HG03432 (cell line): Measurements from ENCODE around the gene HDAC4.

Experiments
- ATAC-seq: cut with Tn5 transposase; IDR thresholded peaks from one replicate; pipeline ENCODE4 v1.9.1; 2021; ENCODE audit warnings: mild to moderate bottlenecking, moderate library complexity; ENCODE audit not compliant: unreplicated experiment

The HDAC4 gene

DNA sequence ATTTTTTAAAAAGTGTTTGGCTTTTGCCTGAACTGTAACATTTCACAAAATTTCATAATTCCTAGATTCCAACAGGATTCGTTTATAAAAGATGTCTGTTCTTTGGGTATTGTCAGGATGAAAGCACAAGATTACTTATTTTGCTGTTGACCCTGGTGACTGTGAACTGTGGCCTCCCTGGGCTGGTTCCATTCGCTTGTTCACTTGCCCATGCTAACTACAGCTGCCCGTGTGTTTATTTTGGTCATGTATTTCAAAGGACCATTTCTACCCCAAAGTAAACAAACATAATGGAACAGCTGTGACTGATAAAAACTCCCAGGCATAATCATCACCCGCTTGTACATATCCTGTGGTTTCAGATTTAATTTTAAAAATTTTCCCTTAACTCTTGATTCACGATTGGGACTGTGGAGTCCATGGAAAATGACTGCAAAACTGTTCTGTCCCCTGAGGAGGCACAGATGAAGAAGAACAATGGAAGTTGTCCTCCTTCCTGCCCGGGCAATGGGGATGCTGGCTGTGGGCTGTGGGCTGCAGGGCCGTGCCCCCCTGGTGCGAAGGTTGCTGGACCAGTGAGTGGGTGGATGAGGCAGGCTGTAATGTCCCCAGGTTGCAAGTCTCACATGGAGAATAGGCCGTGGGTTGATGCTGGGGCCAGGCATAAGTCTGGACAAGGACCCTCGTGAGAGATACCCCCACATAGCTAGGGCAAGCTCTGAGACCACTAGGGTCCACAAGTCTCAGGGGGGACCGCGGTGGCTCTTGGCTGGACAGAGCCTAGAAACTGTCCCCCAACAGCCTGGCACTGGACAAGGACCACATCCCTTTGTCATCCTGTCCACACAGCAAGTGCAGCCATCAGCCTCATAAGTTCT lies 28.9 kb upstream of the HDAC4 start:
- no peak for ATAC-seq

DNA sequence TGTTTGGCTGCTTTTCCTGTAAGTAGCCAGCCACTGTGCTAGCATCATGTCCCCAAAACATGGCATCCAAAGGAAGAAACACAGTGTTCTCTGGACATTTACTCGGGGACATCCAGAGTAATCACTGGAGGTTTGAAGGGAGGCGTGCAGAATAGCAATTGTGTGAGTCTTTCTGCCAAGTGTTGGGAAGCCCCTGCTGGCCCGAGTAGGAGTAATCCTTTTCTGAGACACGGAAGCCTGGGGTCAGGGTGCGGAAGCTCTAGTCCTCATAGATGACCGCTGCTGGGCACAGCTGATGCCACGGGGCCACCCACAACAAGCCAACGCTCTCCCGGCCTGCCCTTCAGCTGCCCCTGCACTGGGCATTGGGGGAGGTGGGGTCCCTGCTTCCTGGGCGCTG lies 24.8 kb upstream of the HDAC4 start:
- no peak for ATAC-seq

DNA sequence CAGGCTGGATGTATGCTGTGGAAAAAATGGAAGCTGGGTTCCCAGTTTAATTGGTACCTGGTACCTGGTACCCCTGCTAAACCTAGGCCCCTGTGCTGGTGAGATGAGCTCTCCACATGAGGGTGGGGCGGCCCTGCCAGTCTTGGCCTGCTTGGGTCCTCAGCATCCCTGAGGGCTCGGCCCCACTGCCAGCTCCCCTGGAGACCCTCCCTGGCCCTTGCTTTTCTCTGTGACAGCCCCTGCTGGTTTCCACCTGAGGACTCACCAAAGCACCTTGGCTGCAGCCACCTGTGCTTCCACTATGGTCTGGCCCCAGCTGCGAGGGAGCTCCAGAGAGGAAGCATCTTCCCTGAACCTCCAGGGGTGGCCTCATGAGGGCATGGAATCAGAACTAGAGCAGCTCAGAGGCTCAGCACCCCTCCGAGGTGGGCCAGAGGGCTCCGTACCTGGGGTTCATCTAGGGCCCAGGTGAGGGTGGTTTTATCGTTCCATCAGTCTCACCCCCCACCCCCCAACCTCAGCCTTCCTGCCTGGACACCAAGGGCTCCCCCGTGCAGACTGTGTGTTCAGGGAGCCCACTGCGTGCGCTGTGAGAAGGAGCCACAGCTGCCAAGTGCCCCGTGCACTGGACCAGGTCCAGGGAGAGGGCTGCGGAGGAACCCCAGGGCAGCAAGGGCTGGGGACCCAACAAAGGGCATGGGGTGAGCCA lies 23.7 kb upstream of the HDAC4 start:
- ATAC-seq = no peak

DNA sequence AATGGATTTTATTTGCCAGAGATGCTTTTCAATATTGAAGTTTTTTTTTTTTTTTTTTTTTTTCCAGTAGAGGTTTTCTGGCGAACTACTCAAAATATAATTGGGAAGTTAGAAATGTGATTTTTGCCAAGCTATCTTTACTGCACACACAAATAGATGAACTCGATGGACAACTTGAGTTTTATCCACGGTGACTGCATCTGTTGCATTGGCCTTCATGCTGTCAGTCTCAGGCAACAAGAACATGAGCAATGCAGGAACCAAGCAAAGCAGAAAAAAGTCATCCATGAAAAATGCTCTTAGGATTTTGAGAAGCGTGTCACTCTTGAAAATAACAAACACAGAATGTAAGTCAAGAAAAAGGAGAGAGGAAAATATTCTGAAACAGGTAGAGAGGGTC lies 22.7 kb upstream of the HDAC4 start:
- no peak for ATAC-seq

DNA sequence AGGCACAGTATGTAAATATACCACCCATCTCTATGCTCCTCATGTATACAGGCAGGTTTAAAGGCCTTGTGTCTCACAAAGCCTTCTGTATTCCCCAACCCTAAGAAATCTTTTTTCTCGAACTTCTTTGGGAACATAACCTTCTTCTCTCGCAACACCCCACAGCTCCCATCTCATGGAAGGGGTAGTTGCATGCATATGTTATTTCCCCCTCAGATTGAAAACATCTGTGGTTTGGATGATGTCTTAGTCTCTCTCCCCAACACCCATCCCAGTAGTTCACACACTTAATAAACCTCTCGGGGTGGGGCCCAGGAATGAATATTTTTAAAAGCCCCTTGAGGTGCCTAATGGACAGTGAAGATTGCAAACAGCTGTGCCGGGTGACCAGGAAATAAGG lies 21.0 kb upstream of the HDAC4 start:
- no peak for ATAC-seq

DNA sequence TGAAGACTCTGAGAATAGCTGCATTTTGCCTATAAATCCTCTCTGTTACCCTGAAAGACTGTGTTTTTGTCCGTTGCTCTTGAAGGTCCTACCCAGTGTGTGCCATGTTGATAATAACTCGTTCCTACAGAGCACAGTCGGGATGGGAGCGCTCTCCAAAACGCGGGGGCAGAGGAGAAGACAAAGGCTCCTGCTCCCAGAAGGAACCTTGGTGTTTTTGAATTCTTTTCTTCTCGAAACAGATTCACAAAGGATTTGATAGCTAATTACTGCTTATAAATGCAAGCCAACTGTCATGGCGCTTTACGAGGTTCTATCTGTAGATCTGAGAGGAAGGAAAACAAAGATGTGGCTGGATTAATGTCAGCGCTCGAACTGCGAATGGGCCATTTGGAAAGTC lies 19.3 kb upstream of the HDAC4 start:
- ATAC-seq = no peak

DNA sequence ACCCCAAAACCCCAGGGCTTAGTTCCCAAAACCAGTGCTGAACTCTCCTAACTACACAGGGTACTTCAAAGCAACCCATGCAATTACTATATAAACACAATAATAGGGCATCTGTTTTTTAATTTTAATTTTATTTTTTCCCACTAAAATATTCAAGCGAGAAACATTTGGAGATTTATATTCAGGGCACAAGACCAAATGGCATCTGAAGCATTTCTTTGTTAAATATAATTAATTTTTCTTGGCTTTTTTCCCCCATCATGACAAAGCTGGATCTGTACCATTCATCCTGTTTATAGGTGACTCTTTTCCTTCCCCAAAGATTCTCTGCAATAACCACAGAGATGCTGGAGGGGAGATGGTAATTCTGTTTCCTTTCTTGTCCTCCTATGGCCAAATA lies 18.1 kb upstream of the HDAC4 start:
- ATAC-seq = no peak

DNA sequence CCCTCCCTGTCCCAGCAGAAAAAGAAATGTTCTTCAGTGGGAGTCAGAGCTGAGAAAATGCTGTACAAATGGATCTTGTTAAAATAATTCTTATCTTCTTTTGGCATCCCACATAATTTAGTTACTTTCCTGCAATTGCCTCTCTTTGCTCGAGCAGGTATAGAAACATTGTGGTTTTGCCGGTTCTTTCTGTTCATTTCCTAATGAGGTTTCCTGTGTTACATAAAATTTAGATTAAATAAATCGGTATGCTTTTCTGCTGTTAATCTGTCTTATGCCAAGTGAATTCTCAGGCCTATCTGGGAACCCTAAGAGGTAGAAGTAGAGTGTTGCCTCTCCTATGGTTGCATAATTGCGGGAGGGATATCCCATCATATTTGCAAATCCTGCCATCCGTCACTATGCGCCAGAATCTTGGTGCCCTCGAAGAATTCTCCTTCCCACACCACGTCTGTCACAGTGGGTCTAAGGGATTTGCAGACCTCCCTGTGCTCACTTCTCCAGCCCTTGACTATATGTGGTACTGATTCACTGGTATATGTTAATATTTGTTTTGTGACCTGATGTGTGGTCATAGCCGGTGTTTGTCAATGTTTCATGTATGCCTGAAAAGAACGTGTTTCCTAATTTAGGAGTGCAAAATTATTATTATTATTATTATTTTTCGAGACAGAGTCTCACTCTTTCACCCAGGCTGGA lies 12.2 kb upstream of the HDAC4 start:
- no peak for ATAC-seq

DNA sequence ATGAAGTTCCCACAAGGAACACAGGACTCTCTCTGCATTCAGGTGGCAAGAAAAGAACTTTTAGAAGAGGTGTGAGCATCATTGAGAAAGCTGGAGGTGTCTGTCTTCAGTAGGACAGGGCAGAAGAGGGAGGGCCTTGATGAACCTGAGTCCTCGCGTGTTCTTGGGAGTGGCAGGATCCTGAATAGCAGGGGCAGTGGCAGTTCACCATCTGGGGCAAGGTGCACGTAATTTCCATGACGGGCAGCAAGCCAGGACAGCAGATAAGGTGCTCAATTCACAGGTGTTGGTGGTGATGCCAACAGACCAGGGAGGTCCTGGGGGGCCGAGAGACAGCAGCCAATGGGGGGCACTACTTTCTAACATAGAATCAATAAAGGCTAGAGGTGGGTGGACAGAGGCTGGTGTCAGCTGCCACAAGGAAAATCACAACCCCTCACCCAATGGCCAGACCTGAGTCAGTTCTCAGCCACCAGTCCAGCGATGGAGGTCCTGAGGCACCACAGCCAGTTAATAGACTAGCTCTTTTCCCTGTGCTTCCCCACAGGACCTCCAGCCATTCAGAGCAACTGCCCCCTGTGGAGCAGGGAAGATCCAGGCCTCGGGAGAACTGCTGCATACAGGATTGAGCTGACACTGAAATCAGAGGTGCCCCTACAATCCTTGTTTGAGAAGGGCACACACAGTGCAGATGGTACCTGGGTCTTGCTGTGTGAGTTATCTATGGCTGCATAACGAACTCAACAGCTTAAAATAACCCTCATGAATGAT lies 10.9 kb upstream of the HDAC4 start:
- ATAC-seq = no peak

DNA sequence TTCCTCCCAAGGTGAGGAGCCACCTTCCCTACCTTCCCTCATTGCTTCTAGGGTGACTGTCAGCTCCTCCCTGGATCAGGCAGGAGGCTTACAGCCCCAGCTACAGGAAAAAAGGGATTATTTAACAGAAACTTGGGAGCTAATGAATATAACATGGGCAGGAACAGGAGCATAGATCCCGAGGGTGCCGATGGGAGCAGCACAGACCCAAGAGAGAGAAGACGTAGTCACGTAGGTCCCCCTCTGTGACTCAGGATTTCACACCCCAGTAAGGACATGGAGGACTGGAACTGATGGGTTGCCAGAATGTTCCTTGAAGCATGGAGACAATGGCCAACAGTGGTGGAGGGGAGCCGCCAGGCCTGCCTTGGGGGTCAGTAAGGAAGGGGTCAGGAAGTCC lies 10.3 kb upstream of the HDAC4 start:
- ATAC-seq = no peak

DNA sequence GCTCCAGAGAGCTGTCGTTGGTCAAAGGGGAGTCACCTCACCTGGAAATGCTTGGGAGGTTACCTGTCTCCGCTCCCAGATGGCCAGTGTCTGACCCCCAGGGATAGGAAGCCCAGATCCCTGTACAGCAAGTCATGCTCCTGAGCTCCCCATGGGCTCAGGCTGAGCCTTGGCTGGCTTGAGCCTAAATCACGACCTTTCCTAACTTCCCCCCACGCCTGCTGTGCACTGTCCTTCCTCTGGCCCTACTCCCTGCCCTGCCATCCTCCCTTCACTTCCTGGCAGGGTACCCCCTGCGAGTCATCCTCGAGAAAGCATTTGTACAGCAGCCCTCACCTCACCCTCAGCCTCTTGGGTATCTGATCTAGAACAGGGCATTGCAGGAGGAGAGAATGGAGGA lies 9.2 kb upstream of the HDAC4 start:
- no peak for ATAC-seq

DNA sequence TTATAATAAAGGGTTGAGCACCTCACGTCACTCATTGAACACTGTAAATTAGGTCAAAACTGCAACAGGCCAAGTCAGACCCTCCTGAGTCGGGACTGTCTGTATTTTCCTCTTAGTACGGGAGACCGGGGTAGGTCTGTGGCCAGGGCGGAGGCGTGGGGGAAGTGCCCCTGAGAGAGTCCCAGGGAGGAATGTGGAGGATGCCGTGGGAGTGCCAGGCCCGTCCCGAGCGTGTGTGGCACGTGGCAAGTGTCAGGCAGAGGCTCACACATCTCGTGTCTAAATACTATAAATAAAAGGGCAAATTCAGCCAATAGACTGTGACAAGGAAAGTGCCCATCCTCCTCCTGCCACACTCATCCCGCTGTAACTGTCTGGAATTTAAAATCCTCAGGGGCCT lies 6.3 kb upstream of the HDAC4 start:
- no peak for ATAC-seq

DNA sequence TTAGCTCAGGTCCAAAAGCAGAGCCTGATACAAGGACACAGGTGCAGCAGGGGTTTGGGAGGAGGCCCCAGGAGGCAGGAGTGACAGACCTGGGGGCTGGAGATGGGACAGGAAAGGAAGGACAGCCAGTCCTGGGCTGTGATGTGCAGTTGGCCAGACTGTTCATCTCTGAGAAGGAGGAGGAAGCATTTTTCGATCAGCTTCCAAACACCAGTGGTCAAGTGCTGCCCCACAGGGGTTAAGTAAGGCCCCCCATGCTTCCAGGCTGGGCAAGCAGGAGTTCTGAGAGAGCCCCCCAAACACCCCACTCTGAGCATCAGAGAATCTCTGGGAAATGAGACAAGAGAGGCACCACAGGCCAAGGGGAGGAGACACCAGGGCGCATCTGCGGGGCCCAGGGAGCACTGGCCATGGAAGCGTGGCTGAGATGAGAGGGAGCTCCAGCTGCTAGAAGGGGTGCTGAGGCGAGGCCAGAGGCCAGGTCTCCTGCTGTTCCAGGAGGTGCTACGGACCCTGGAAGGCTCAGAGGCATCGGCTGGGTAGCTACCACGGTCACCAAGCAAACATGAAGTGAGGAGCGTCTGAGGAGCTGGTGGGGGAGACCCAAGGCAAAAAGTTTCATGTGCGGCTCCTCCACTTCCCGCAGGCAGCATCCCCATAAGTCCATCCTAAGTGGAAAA lies 5.6 kb upstream of the HDAC4 start:
- ATAC-seq = no peak

DNA sequence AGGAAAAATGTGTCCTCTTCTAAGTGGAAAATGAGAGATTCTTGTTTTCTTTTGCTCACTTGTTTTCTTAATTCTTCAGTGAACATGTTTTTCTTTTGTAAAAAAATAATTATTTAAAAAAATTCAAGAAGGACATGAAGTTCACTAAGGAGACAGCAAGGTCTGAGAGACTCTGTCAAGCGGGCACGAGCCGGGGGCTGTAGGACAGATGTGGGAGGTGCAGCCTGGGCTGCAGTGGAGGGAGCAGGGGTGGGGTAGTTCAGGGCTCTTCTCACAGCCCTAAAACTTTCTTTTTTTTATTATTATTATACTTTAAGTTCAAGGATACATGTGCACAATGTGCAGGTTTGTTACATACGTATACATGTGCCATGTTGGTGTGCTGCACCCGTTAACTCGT lies 4.3 kb upstream of the HDAC4 start:
- no peak for ATAC-seq

DNA sequence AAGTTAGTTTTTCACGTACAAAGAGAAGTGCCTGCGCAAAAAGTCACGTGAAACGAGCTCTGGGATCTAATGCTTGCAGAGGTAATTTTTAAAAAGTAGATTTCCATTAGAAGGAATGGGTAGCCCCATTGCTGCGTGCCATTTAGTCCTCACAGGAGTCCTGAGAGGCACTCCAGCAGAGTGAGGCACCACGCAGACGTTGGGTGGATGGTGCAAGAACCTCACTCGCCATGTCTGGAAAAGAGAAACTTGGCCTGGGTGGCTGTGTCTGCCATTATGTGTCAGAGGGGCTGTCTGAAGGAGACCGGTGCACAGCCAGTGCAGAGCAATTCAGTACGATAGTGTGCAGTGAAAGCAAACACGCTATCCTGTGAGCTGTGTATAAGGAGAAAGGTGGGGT lies 1.8 kb upstream of the HDAC4 start:
- no peak for ATAC-seq

DNA sequence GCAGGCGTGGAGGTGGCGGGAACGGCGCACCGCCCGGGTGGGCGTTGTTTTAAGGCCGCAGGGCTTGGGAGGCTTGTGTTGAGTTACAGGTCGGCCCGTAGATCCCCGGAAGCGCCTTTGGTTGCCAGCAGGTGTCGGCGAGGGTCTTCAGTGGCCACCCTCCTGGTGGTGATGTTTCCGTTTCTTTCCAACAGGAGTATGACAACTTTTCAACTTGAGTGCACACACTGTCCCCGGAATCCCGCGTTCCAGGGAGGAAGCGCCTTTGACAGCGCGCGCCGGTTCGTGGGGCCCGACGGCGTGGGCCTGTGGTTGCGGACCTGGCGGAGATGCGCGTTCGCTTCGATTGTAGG lies 1.0 kb upstream of the HDAC4 start:
- peak; percentile 9 for ATAC-seq

DNA sequence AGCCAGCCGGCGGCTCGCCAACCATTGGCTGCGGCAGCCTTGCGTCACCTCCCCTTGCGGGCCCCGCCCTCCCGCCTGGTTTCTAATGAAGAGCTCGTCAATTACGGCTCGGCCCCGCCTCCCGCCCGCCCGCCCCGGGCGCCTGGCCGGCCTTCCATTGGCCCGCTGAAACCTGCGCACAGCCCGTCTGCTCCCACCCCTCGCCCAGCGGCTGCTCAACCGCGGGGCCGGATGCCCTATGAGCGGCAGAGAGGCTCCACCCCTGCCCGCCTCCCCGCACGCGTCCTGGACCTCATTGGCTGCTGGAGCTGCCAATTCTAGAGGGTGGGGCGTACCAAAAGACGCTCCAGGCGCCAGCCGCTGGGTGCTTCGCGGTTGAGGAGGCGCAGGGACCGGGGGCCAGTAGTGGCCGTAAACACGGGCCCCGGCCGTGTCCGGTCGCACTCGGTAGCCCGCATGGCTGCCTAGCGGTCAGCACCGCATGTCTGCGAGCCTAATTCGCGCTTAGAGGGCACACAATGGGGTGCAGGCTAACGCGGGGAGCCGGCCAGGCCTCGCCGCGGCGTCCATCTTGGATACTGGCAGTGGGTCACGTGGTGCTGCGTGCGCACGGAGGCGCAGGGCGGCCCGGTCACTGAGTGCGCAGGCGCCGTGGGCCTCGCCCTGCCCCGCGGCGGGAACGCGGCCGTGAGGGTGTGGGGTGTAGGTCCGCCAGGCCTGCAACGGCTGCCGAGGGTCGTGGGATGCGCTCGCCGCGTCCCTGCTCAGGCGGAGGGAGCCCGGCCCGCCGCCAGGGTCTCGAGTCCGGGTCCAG lies 454 bp upstream of the HDAC4 start:
- peak; percentile 91 for ATAC-seq

DNA sequence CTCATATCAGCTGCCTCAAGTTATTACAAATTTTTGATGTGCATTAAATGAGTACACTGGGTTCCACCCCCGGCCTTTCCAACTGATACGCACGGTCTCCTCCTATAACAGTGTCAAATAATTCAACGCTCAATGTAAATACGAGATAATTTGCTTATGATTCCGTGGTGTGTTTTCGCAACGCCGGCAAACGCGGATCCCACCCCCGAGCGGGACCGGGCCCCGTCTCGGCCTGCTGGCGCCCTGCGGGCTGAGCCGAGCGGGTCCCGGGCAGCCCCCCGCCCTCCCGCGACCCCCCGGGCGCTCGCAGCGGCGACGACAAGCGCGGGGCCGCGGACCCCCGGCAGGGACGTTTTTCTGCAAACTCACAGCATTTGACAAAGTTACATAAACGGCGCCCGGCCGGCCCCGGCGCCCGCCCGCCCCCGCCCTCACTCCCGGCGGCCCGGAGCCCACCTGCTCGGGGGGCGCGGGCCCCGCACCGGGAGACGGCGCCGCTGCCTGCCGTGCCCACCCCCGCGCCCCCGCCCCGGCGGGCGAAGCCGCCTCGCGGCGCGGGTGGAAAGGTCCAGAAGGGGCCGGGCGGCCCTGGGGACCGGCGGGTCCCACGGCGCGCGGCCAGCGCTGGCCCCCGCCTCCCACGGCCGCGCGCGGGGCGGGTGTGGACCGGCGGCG lies 762 bp downstream of the HDAC4 start:
- no peak for ATAC-seq

DNA sequence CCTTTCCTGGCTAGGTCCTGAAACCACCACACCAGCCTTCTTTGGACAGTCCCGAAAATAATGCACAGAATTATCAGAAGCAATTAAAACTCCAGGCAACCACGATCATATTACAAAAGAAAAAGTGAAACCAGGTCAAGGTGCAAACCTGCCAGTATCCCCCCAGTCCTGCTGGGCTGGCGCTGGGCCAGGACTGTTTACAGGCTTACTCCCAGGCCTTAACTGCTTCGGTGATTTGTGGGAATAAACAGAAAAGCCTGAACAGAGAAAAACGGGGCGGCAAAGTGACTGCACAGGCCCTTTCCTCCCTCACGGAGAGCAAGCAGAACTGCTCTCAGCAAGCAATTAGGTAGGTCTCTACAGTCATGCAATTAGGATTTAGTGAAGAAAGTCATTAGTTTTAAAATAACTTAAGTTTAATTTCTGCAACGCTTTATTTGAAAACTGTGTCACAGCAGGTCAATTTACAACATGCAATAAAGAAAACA lies 1.3 kb downstream of the HDAC4 start:
- ATAC-seq = no peak
